ENCODE measurements around the gene CFAP299.
"Not testable (repeated sequence)": the region's sequence is repeated elsewhere in the genome, so short reads cannot be mapped to it uniquely, and the experiment has no call there.

The CFAP299 gene

GRCh38 chr4:80335554-80336358 is at the start of gene CFAP299:
TSS of gene CFAP299 (plus strand) at chr4:80335730.
- peak; percentile 58 to 60 for DNase-seq (ENCODE audit: low read depth in 2 of 2)

GRCh38 chr4:80286451-80286850 is 49.1 kb upstream of the CFAP299 start:
- no peak for DNase-seq (ENCODE audit: low read depth in 2 of 2)

- DNase-seq (ENCODE audit: low read depth in 2 of 2), result not testable (repeated sequence)
Observed at GRCh38 chr4:80290665-80291064, 44.9 kb upstream of the CFAP299 start.

- no peak for DNase-seq (ENCODE audit: low read depth in 2 of 2)
Observed at GRCh38 chr4:80294206-80294605, 41.3 kb upstream of the CFAP299 start.

GRCh38 chr4:80295336-80295735 is 40.2 kb upstream of the CFAP299 start:
- DNase-seq (ENCODE audit: low read depth in 2 of 2), result no peak

GRCh38 chr4:80295826-80296225 is 39.7 kb upstream of the CFAP299 start:
- DNase-seq (ENCODE audit: low read depth in 2 of 2), result no peak

- no peak for DNase-seq (ENCODE audit: low read depth in 2 of 2)
Observed at GRCh38 chr4:80301884-80302283, 33.6 kb upstream of the CFAP299 start.

- DNase-seq (ENCODE audit: low read depth in 2 of 2), result no peak
Observed at GRCh38 chr4:80302616-80303223, 32.8 kb upstream of the CFAP299 start.

- no peak for DNase-seq (ENCODE audit: low read depth in 2 of 2)
Observed at GRCh38 chr4:80305466-80305865, 30.1 kb upstream of the CFAP299 start.

GRCh38 chr4:80306260-80306659 is 29.3 kb upstream of the CFAP299 start:
- no peak for DNase-seq (ENCODE audit: low read depth in 2 of 2)

GRCh38 chr4:80307183-80307735 is 28.3 kb upstream of the CFAP299 start:
- no peak for DNase-seq (ENCODE audit: low read depth in 2 of 2)

- no peak for DNase-seq (ENCODE audit: low read depth in 2 of 2)
Observed at GRCh38 chr4:80307774-80308465, 27.6 kb upstream of the CFAP299 start.

GRCh38 chr4:80308466-80308822 is 27.1 kb upstream of the CFAP299 start:
- no peak for DNase-seq (ENCODE audit: low read depth in 2 of 2)

GRCh38 chr4:80309294-80310004 is 26.1 kb upstream of the CFAP299 start:
- DNase-seq (ENCODE audit: low read depth in 2 of 2), result no peak

- DNase-seq (ENCODE audit: low read depth in 2 of 2), result no peak
Observed at GRCh38 chr4:80311130-80311529, 24.4 kb upstream of the CFAP299 start.

- no peak for DNase-seq (ENCODE audit: low read depth in 2 of 2)
Observed at GRCh38 chr4:80312124-80312523, 23.4 kb upstream of the CFAP299 start.

- no peak for DNase-seq (ENCODE audit: low read depth in 2 of 2)
Observed at GRCh38 chr4:80313627-80314026, 21.9 kb upstream of the CFAP299 start.

- not testable (repeated sequence) for DNase-seq (ENCODE audit: low read depth in 2 of 2)
Observed at GRCh38 chr4:80315848-80316247, 19.7 kb upstream of the CFAP299 start.

- no peak for DNase-seq (ENCODE audit: low read depth in 2 of 2)
Observed at GRCh38 chr4:80321341-80321740, 14.2 kb upstream of the CFAP299 start.

- DNase-seq (ENCODE audit: low read depth in 2 of 2), result no peak
Observed at GRCh38 chr4:80321776-80322175, 13.8 kb upstream of the CFAP299 start.

- DNase-seq (ENCODE audit: low read depth in 2 of 2), result no peak
Observed at GRCh38 chr4:80322716-80323115, 12.8 kb upstream of the CFAP299 start.

- no peak for DNase-seq (ENCODE audit: low read depth in 2 of 2)
Observed at GRCh38 chr4:80324171-80324570, 11.4 kb upstream of the CFAP299 start.

Data from stimulated activated CD4-positive, alpha-beta T cell treated with anti-CD3 and anti-CD28 coated beads, Interleukin-4, amount 100 ng/mL, for 48 hours (primary cell).